LNCaP clone FGC (cell line): Measurements from ENCODE around the gene LIMCH1.
"Not testable (repeated sequence)": the region's sequence is repeated elsewhere in the genome, so short reads cannot be mapped to it uniquely, and the experiment has no call there.

Experiments
- DNase-seq: peaks from one replicate; pipeline ENCODE4 v3.0.0-alpha.2; 2011; ENCODE audit warnings: low read depth
- H3K4me3 ChIP-seq: 2 replicates; pipeline ENCODE4 v1.5.1; 2011; ENCODE audit warnings: mild to moderate bottlenecking, low read depth, low read length, control low read depth
- TF ChIP-seq, protein P1 (sequence below): IDR thresholded peaks from 2 replicates; pipeline ENCODE4 v1.5.1; 2012; ENCODE audit warnings: mild to moderate bottlenecking; ENCODE audit not compliant: control insufficient read depth, insufficient read depth; ENCODE audit errors: extremely low read depth

The LIMCH1 gene

DNA sequence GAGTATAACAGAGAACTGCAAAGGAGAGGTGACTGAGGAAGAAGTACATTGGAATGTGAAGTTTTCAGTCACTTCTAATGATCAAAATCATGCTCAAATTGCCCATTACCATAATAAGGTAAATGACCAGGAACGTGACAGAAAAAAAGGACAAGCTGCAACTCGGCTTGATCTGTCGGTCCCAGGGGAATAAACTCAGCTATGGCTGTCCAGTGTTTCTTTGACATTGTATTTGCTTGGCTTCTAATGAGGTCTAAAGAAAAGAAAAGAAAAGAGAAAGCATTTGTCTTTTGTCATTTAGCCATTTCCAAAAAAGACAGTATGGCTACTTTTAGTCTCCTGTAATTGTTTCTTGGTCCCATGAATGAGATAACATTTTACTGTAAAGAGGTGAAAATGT is 185.3 kb downstream of the LIMCH1 start:
- TF ChIP-seq, protein P1, sequence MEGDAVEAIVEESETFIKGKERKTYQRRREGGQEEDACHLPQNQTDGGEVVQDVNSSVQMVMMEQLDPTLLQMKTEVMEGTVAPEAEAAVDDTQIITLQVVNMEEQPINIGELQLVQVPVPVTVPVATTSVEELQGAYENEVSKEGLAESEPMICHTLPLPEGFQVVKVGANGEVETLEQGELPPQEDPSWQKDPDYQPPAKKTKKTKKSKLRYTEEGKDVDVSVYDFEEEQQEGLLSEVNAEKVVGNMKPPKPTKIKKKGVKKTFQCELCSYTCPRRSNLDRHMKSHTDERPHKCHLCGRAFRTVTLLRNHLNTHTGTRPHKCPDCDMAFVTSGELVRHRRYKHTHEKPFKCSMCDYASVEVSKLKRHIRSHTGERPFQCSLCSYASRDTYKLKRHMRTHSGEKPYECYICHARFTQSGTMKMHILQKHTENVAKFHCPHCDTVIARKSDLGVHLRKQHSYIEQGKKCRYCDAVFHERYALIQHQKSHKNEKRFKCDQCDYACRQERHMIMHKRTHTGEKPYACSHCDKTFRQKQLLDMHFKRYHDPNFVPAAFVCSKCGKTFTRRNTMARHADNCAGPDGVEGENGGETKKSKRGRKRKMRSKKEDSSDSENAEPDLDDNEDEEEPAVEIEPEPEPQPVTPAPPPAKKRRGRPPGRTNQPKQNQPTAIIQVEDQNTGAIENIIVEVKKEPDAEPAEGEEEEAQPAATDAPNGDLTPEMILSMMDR: no peak
- H3K4me3 ChIP-seq: no peak overlapping the region
- no peak for DNase-seq

DNA sequence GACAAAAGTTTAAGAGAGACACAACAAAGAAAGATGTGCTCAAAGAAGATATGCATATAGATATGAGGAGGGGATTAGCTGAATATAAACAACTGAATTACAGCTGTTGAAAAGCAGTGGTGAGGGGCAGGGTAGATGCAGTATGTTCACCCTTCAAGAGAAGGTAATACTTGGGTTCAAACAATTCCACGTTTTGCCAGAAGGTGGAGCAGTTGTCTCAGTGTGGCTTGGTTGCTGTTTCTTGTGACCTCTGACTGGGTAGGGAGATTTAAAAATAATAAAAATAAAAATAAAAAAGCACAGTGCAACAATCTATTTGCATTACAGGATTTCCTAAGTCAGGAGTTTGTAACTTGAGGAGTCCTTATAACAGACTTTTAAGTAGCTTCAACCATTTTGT is 187.3 kb downstream of the LIMCH1 start:
- TF ChIP-seq, protein P1: peak; percentile 27; the same call in 1 of the 2 replicates
- no peak overlapping the region for H3K4me3 ChIP-seq
- DNase-seq: no peak

DNA sequence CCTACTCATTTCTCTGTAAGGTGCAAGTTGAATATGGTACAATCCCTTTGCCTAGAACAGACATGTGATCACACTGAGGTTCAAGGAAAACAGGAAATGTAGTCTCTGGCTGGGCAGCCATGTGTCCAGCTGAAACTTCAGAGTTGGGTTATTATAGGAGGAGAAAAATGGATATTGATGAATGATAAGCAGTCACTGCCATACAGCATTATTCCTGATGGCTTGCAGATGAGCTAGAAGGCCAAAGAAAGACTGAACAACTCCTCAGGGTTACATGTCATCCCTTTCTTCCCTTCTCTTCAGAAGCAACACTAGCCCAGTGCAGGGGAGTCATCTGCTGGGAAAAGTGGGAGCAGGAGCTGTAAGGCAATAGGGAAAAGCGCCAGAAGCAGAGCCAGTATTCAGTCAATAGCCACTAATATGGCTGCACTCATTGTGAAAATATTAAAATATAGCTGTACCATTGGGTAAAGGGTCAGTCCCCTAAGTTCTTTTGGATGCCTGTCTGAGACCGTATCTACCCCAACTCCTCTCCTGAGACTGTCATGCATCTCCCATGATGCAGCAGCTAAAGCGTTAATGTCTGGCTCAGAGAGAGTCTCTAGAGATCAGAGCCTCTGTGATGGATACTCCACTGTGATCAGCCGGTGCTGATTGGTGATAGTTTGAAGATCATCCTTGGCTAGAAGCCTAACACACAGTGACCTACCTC is 190.1 kb downstream of the LIMCH1 start:
- no peak for DNase-seq
- no peak overlapping the region for H3K4me3 ChIP-seq
- TF ChIP-seq, protein P1: no peak

DNA sequence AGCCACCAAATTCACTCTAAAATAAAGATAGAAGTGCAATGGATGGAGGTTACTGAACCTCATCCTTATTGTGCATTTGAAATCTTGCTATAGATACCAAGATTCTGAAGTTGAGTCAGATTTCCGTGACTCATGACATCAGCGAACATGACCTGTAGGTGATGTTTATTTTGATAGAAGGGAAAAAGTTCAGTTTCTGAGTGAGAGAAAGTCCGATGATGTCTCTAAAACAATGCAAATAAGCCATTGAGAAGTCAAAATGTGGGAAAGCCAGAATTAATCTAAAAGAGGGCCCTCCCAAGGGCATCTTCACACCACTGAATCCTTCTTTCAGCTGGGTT is 190.6 kb downstream of the LIMCH1 start:
- no peak overlapping the region for H3K4me3 ChIP-seq
- TF ChIP-seq, protein P1: no peak
- DNase-seq: no peak

DNA sequence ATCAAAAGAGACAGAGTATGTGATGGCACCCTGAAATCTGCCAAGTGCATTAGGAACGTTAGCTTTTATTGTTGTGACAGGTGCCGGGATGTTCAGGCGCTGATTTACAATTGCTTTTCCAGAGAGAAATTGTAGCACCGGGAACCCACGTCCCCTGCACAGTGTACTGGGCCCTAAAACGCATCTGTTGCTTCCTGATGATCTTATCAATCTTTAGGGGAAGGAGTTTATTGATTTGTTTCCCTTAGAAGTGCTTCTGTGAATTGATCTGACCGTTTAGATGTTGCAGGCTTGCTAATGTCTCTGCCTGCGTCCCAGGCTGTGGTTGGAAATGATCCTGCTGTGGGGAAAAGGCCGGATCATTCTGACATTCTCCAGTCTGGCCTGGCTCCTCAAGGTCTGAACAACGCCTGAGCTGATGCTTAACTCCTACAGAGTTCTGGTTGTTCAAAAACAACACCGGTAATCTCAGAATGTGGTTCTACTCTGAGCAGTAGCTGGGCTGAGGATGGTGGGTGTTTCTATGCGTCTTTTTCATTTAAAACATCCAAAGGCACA is 193.7 kb downstream of the LIMCH1 start:
- DNase-seq: no peak
- TF ChIP-seq, protein P1: no peak
- no peak overlapping the region for H3K4me3 ChIP-seq

DNA sequence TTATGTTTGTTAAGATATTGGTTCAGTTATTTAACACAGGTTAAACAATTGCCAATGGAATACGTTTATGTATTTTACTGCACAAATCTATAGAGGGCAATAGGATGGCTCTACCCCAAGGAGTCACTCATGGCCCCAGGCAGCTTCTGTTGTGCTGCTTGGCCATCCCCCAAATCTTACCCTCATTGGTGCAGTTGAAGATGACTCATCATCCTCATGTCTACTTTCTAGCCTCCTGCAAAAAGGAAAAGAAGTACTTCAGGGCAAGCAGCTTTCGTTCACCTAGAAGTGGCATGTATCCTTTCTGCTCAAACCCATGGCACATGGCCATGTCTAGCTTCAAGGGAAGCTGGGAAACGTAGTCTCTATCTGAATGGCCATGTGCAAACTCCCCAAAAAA is 196.4 kb downstream of the LIMCH1 start:
- TF ChIP-seq, protein P1: no peak
- no peak overlapping the region for H3K4me3 ChIP-seq
- DNase-seq: no peak

DNA sequence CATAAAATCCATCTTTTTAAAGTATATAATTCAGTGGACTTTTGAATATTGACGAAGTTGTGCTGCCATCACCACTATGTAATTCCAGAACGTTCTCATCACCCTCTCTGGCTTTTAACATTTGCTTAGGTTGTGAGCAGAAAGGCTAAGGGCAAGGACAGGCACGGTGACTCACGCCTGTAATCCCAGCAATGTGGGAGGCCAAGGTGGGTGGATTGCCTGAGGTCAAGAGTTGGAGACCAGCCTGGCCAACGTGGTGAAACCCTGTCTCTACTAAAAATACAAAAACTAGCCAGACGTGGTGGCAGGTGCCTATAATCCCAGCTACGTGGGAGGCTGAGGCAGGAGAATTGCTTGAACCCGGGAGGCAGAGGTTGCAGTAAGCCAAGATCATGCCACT is 199.5 kb downstream of the LIMCH1 start:
- DNase-seq, H3K4me3 ChIP-seq: not testable (repeated sequence)
